LNCaP clone FGC (cell line): ENCODE measurements around the gene HEXD.
A peak's percentile ranks its signal among the peaks of the same experiment; 100 is the strongest.
"Not testable (repeated sequence)": the region's sequence is repeated elsewhere in the genome, so short reads cannot be mapped to it uniquely, and the experiment has no call there.

Experiments
- DNase-seq: peaks from one replicate; pipeline ENCODE4 v3.0.0-alpha.2; 2011; ENCODE audit warnings: low read depth
- H3K4me3 ChIP-seq: 2 replicates; pipeline ENCODE4 v1.5.1; 2011; ENCODE audit warnings: mild to moderate bottlenecking, low read depth, low read length, control low read depth
- TF ChIP-seq, protein P1 (sequence below): IDR thresholded peaks from 2 replicates; pipeline ENCODE4 v1.5.1; 2012; ENCODE audit warnings: mild to moderate bottlenecking; ENCODE audit not compliant: control insufficient read depth, insufficient read depth; ENCODE audit errors: extremely low read depth

HEXD gene

GRCh38 chr17:82457073-82457928, 39.2 kb downstream of the HEXD start:
- H3K4me3 ChIP-seq: peak overlapping the region; percentile 95
- DNase-seq: peak; percentile 17
- TF ChIP-seq, protein P1, sequence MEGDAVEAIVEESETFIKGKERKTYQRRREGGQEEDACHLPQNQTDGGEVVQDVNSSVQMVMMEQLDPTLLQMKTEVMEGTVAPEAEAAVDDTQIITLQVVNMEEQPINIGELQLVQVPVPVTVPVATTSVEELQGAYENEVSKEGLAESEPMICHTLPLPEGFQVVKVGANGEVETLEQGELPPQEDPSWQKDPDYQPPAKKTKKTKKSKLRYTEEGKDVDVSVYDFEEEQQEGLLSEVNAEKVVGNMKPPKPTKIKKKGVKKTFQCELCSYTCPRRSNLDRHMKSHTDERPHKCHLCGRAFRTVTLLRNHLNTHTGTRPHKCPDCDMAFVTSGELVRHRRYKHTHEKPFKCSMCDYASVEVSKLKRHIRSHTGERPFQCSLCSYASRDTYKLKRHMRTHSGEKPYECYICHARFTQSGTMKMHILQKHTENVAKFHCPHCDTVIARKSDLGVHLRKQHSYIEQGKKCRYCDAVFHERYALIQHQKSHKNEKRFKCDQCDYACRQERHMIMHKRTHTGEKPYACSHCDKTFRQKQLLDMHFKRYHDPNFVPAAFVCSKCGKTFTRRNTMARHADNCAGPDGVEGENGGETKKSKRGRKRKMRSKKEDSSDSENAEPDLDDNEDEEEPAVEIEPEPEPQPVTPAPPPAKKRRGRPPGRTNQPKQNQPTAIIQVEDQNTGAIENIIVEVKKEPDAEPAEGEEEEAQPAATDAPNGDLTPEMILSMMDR: no peak

GRCh38 chr17:82457929-82458178, 39.7 kb downstream of the HEXD start:
- DNase-seq: no peak
- TF ChIP-seq, protein P1: no peak
- H3K4me3 ChIP-seq: peak overlapping the region; percentile 95

- DNase-seq: peak; percentile 95
- peak within 1 kb of the TSS; percentile 95 for H3K4me3 ChIP-seq
- TF ChIP-seq, protein P1: no peak
These were observed 40.2 kb downstream of the HEXD start, which contains the start of gene NARF for GRCh38 chr17:82458179-82458884. TSS of gene NARF (plus strand) at chr17:82458741. CDS start at chr17:82458804, 63 bp downstream.

GRCh38 chr17:82458885-82459424, 40.8 kb downstream of the HEXD start:
- peak overlapping the region; percentile 95 for H3K4me3 ChIP-seq
- TF ChIP-seq, protein P1: no peak
- no peak for DNase-seq

DNA sequence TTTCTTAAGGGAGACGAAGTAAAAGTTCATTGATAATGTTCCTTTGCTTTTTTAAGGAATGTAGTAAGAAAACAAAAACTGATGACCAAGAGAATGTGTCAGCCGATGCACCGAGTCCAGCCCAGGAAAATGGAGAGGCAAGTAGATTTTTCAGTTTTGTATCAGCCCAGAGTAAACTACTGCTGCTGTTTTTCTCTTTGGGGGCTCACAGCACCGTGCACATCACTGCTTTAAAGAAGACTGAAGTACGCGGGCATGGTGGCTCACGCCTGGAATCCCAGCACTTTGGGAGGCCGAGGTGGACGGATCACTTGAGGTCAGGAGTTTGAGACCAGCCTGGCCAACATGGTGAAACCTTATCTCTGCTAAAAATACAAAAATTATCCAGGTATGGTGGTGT, 41.8 kb downstream of the HEXD start:
- not testable (repeated sequence) for DNase-seq
- peak overlapping the region; percentile 95 for H3K4me3 ChIP-seq

GRCh38 chr17:82461827-82462524, 43.8 kb downstream of the HEXD start:
- H3K4me3 ChIP-seq: no peak overlapping the region
- TF ChIP-seq, protein P1: no peak
- no peak for DNase-seq

DNA sequence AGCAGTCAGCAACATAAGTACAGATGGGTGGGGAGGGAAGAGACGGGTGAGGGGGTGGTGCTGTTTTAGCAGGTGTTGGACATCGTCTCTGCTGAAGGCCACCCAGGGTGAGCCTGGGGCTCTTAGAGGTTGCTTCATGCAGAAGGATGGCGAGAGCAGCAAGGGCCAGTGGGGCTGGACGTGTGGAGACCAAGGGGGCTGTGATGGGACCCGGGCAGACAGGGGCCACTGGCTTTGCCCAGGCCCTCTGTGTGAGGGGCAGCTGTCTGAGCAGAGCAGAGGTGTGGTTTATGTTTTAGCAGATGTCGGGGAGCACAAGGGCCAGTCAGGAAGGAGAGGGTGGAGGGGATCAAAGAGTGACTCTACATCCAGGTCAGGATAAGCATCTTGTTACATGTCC, 45.2 kb downstream of the HEXD start:
- TF ChIP-seq, protein P1: no peak
- H3K4me3 ChIP-seq: no peak overlapping the region
- no peak for DNase-seq
